K562 (cell line): ENCODE results near the gene NOL4L. TPM values are rescaled to one million over a fixed set of nuclear protein-coding genes. Genes with fewer than 3 reads are reported as not detected.

Source experiments
- BDP1 ChIP-seq: IDR thresholded peaks from 3 replicates; pipeline ENCODE4 v1.6.1; 2011; ENCODE audit not compliant: insufficient read length, insufficient read depth
- CBX1 ChIP-seq: sonication (generic); IDR thresholded peaks from 2 replicates; pipeline ENCODE4 v1.6.1; 2016; ENCODE audit warnings: antibody characterized with exemption, low read depth, mild to moderate bottlenecking
- ESRRA ChIP-seq: fragments of 450-650 bp; IDR thresholded peaks from 2 replicates; pipeline ENCODE4 v1.6.1; 2014; ENCODE audit warnings: low read depth, mild to moderate bottlenecking, moderate library complexity, borderline replicate concordance
- IRF2 ChIP-seq: sonication (generic); formaldehyde crosslinking; IDR thresholded peaks from 2 replicates; pipeline ENCODE4 v1.8.1; 2022; ENCODE audit warnings: mild to moderate bottlenecking, missing genetic modification reagents
- MAX ChIP-seq: sonication (generic); formaldehyde crosslinking; IDR thresholded peaks from 2 replicates; pipeline ENCODE4 v1.9.0; 2022; ENCODE audit warnings: mild to moderate bottlenecking, missing genetic modification reagents
- MAZ ChIP-seq, 2 experiments: fragments of 450-650 bp in 1 of 2; sonication (generic) in 1 of 2; formaldehyde crosslinking; IDR thresholded peaks in 1 of 2; conservative IDR thresholded peaks in 1 of 2; 2 replicates each; pipeline versions ENCODE4 v1.4.0 to v1.5.0; 2020; ENCODE audit warnings: mild to moderate bottlenecking in 1 of 2, missing genetic modification reagents in 1 of 2
- SNAPC5 ChIP-seq: fragments of 250-450 bp; sonication (Bioruptor Pico); IDR thresholded peaks from 2 replicates; pipeline ENCODE4 v1.8.0; 2021; ENCODE audit warnings: moderate library complexity, mild to moderate bottlenecking, inconsistent platforms
- XRCC5 ChIP-seq: fragments of 200-400 bp; formaldehyde crosslinking; IDR thresholded peaks from 2 replicates; pipeline ENCODE4 v1.6.1; 2017; ENCODE audit warnings: low read depth, mild to moderate bottlenecking, low read length
- ZBTB7A ChIP-seq: IDR thresholded peaks from 2 replicates; pipeline ENCODE4 v1.6.1; 2011; ENCODE audit warnings: low read depth, mild to moderate bottlenecking, low read length, moderate library complexity, borderline replicate concordance; ENCODE audit not compliant: control insufficient read depth
- ZMIZ1 ChIP-seq, 2 experiments: fragments of 150-350 bp in 1 of 2; IDR thresholded peaks; 2 replicates each; pipeline ENCODE4 v1.6.1; 2012 to 2016; ENCODE audit warnings: low read depth in 2 of 2, low read length in 2 of 2, mild to moderate bottlenecking in 1 of 2, moderate library complexity in 1 of 2
- ZNF12 ChIP-seq: sonication (generic); formaldehyde crosslinking; IDR thresholded peaks from 2 replicates; pipeline ENCODE4 v1.4.0; 2020; ENCODE audit warnings: mild to moderate bottlenecking, missing genetic modification reagents
- ZNF277 ChIP-seq: fragments of 250-450 bp; sonication (Bioruptor Pico); IDR thresholded peaks from 2 replicates; pipeline ENCODE4 v1.8.0; 2022; ENCODE audit warnings: inconsistent platforms, mild to moderate bottlenecking, moderate library complexity, borderline replicate concordance
- polyA plus RNA-seq, 8 experiments: library from polyadenylated mRNA; depleted of rRNA in 4 of 8; stranded (reverse) in 5 of 8; unstranded in 3 of 8; fragments of >200 nt; fragmentation: Nextera tagmentation in 2 of 8; fragmentation: Illumina TruSeq in 1 of 8; extraction: Ambion mirVana in 2 of 8; extraction: Trizol in 1 of 8; gene quantifications; 2 replicates each; pipeline versions ENCODE4 v1.2.1 to v1.2.3, GENCODE V29; 2011 to 2014; ENCODE audit warnings: inconsistent platforms in 1 of 8, missing spikeins in 1 of 8
- total RNA-seq, 7 experiments: library from RNA; depleted of rRNA in 6 of 7; stranded (reverse); fragments of >200 nt in 6 of 7; fragmentation: Illumina TruSeq in 2 of 7; extraction: Trizol in 2 of 7; gene quantifications; 2 replicates each; pipeline versions ENCODE4 v1.2.1 to v1.2.3, GENCODE V29; 2011 to 2021; ENCODE audit warnings: low replicate concordance in 1 of 7

Gene NOL4L
- total and polyA plus RNA-seq, 9 of the 15 experiments (the other 6 are each of a cell fraction or from before 2014, with no cell fraction given), result 5.1 to 36.2 (median 13.6) TPM

GRCh38 chr20:32521780-32522525 is 63.2 kb downstream of the NOL4L start (continued):
- TF ChIP-seq ZNF277 (CRISPR knock-in tag) (no peak), ESRRA (peak; percentile 74), XRCC5 (0 out of 2 replicates have a peak, but pooled peaks have one; percentile 41), CBX1 (no peak), MAX (CRISPR knock-in tag) (peak; percentile 64), ZBTB7A (peak; percentile 64; the same call in 1 of the 2 replicates), ZMIZ1 (IDR thresholded peaks at IDR 0.05; ENCODE audit: low read depth in 2 of 2, low read length in 2 of 2) (peak in 1 of 2 experiments; percentile 47; a peak in 1 of 4 replicates), IRF2 (CRISPR knock-in tag) (no peak), MAZ (CRISPR knock-in tag; conservative IDR thresholded peaks at IDR 0.05 in 1 of 2, IDR thresholded peaks at IDR 0.05 in 1 of 2) (peak; percentile 30 to 87; a peak in 2 of 4 replicates), ZNF12 (CRISPR knock-in tag) (0 out of 2 replicates have a peak, but pooled peaks have one; percentile 33), BDP1 (no peak), SNAPC5 (CRISPR knock-in tag) (no peak)
